HG02610 (cell line): ENCODE data around the gene HBG1.

Experiments used
- ATAC-seq: cut with Tn5 transposase; IDR thresholded peaks from one replicate; pipeline ENCODE4 v1.9.1; 2021; ENCODE audit warnings: mild to moderate bottlenecking, moderate library complexity; ENCODE audit not compliant: unreplicated experiment

Gene HBG1

GRCh38 chr11:5247472-5248192, 2.0 kb downstream of the HBG1 start:
- ATAC-seq, result no peak

- ATAC-seq, result no peak
These were observed 2.7 kb downstream of the HBG1 start for GRCh38 chr11:5246772-5247471.

GRCh38 chr11:5245155-5245554, 4.5 kb downstream of the HBG1 start:
- ATAC-seq, result no peak

GRCh38 chr11:5243816-5244180, 5.9 kb downstream of the HBG1 start:
- ATAC-seq, result no peak

- no peak for ATAC-seq
These were observed 6.5 kb downstream of the HBG1 start for GRCh38 chr11:5242933-5243815.

- no peak for ATAC-seq
These were observed 7.4 kb downstream of the HBG1 start for GRCh38 chr11:5242208-5242607.

GRCh38 chr11:5241458-5241857, 8.2 kb downstream of the HBG1 start:
- ATAC-seq, result no peak

- ATAC-seq, result no peak
These were observed 9.2 kb downstream of the HBG1 start for GRCh38 chr11:5240458-5240857.

- ATAC-seq, result no peak
These were observed 9.6 kb downstream of the HBG1 start for GRCh38 chr11:5240056-5240455.

GRCh38 chr11:5239046-5239445, 10.6 kb downstream of the HBG1 start:
- ATAC-seq, result no peak

- ATAC-seq, result no peak
These were observed 11.2 kb downstream of the HBG1 start for GRCh38 chr11:5238486-5238885.

- no peak for ATAC-seq
These were observed 12.2 kb downstream of the HBG1 start for GRCh38 chr11:5237420-5237819.

GRCh38 chr11:5235364-5236095, 14.1 kb downstream of the HBG1 start:
- no peak for ATAC-seq

GRCh38 chr11:5234381-5234834, 15.2 kb downstream of the HBG1 start, which contains the start of gene HBD:
Gene HBD (minus strand): TSS chr11:5234483. CDS start chr11:5234433, 50 bp downstream.
- peak; percentile 78 for ATAC-seq

GRCh38 chr11:5233307-5233706, 16.4 kb downstream of the HBG1 start:
- ATAC-seq, result no peak

- ATAC-seq, result no peak
These were observed 16.8 kb downstream of the HBG1 start for GRCh38 chr11:5232821-5233220.

GRCh38 chr11:5232176-5232575, 17.5 kb downstream of the HBG1 start:
- no peak for ATAC-seq

- no peak for ATAC-seq
These were observed 18.5 kb downstream of the HBG1 start for GRCh38 chr11:5231111-5231510.

- ATAC-seq, result no peak
These were observed 19.4 kb downstream of the HBG1 start for GRCh38 chr11:5230266-5230665.

- ATAC-seq, result no peak
These were observed 19.9 kb downstream of the HBG1 start for GRCh38 chr11:5229796-5230195.

GRCh38 chr11:5229356-5229755, 20.3 kb downstream of the HBG1 start:
- ATAC-seq, result no peak
